ENCODE data around the gene DOK4.
"Not testable (repeated sequence)": the region's sequence is repeated elsewhere in the genome, so short reads cannot be mapped to it uniquely, and the experiment has no call there.

Gene DOK4

DNA sequence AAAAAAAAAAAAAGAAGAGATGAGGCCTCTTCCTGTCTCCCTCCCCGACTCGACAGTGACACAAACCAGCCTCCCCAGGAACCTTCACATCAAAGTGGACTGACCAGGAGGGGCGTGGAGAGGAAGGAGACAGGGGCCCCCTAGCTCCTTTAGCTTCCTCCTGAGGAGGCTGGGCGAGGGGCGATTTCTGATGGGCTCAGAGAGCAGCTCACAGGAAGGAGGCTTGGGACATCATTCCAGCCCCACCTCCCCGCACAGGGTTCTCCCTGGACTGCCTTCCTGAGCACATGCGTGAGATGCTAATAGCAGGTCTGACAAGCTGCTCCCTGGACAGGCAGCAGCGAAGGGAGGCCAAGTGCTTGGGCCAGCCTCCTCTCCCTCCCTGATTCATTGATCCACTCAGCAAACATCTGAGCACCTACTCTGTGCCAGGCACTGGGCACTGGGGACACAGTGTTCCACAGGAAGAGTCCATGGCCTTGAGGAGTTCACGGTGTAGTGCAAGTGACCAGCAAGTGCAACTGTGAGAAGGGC lies 14.4 kb upstream of the DOK4 start:
- DNase-seq = no peak

DNA sequence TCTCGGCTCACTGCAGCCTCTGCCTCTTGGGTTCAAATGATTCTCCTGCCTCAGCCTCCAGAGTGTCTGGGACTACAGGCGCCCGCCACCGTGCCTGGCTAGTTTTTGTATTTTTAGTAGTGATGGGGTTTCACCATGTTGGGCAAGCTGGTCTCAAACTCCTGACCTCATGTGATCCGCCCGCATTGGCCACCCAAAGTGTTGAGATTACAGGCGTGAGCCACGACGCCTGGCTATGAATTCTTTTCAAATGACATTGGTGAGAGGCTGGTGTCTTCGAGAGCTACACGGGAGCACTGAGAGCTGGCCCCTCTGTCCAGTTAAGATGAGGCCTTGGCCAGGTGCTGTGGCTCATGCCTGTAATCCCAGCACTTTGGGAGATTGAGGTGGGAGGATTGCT lies 13.6 kb upstream of the DOK4 start:
- not testable (repeated sequence) for DNase-seq

DNA sequence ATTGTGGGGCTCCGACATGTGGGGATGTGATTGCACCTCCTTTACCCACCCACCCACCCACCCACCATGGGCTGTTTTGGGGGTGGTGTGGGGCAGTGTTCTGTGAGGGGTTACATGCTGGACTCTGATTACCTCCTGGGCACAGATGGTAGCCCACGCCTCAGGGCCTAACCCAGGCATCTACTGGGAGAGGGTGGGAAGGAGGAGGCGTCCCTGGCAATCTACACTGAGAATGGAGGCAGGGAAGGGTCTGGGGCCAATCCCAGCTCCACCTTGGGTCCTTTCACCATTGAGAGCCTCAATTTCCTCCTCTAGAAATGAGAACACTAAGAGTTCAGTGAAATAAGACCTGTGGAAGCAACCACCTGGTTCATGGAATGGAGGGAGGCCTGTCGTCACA lies 11.7 kb upstream of the DOK4 start:
- no peak for DNase-seq

DNA sequence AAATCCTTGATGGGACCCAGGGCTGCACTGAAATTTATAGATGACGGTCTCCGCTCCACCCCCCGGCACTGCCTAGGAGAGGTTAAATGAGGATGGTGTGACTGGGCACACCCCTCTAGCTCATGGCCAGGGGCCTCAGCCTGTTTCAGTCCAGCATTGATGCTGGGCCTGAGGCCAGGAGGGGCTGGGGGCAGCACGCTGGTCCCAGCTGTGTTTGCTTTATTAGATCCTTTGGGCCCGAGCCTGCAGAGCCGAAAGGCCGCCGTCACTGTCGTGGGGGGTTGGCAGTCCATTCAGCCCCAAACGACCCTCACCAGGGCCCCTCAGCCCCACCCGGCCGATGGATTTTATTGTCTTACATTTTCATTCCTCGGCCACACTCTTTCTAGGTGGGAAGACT lies 10.8 kb upstream of the DOK4 start:
- DNase-seq = no peak

DNA sequence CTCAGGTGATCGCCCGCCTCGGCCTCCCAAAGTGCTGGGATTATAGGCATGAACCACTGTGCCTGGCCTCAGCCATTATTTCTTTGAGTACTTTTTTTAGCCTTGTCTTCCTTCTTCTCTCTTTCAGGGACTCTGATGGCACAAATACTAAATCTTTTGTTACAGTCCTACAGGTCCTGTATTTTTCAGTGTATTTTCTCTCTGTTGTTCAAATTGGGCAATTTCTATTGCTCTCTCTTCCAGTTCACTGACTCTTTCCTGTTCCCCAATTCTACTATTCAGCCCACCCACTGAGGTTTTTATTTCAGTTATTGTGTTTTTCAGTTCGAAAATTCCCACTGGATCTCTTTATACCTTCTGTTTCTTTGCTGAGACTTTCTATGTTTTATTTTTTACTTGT lies 7.5 kb upstream of the DOK4 start:
- no peak for DNase-seq

DNA sequence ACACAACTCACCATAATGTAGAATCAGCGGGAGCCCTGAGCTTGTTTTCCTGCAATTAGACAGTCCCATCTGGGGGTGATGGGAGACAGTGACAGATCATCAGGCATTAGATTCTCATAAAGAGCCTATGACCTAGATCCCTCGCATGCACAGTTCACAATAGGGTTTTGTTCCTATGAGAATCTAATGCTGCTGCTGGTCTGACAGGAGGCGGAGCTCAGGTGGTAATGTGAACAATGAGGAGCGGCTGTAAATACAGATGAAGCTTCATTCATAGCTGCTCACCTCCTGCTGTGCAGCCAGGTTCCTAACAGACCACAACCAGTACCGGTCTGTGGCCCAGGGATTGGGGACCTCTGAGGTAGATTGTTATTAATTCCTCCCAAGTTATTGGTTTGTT lies 2.9 kb upstream of the DOK4 start:
- no peak for DNase-seq

DNA sequence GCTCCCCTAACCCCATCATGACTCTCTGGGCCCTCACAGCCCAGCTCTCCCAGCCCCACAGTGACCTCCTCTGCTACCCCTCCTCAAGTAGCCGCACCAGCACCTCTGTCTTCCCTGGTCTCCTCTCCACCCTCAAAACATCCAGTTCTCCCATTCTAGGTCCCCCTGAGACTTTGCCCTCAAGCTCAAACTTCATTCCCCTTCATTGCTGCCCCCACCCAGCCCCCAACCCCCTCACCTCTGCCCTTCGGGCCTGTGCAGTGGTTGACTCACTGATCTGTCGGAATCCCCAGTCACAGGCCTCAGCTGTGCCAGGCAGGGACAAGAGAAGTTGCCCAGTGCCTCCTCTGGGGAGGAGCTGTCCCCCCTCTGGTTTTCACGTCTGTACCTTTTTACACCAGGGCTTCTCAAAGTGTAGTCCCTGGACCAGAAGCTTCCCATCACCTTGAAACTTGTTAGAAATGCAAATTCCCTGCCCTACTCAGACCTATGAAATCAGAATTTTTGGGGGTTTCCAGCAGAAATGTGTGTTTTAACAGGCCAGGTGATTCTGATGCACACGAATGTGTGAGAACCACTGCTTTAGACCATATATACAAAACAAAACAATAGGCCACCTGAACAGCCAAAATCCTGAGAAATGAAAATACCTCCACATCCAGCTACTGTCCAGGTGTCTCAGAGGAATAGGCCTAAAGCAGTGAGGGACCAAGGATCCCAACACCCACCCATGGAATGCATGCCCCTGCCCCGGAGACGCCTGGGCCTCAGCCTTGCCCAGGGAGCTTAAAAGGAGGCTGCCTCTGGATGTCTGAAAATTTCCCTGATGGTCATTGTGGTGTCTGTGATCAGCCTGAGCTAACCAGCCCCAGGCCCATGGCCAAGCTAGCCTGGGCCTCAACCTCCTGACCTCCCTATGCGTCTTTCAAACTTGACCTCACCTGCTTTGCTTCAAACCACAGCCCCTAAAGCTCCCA lies 853 bp upstream of the DOK4 start:
- DNase-seq = no peak

DNA sequence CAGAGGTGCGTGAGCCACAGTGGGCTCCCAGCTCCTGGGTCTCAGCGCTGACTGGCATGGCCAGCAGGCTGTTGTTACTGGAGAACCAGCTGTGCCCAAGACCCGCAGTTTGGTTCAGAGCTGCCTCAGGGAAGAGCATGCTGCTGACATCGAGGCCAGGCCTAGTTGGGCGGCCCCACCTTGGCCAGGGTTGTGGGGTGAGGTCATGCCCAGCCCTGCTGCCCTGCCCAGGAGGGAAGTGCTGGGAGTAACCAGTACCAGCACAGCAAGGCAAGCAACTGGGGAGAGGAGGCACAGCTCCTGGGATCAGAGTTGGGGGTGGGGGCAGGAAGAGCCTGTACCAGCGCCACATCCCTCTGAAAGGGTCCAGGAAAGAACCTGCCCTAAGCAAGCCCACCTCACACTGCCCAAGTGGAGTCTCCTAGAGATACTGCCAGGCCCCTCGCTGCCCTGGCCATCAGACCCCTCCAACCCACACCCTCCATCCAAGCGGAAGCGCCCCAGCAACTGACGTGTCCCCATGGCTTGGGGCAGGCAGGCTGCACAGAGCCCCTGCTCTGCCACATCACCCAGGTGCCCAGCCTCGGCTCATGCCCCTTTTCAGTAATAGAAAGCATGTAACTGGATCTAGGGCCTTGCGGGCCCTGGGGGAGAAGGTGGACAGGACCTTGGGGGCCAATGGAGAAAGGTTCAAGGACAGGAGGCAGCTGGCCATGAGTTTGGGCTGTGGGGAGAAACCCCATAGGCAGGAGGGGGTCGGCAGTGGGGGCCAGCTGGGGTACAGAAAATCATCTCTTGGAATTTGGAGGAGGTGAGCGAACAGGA lies 990 bp downstream of the DOK4 start:
- no peak for DNase-seq

DNA sequence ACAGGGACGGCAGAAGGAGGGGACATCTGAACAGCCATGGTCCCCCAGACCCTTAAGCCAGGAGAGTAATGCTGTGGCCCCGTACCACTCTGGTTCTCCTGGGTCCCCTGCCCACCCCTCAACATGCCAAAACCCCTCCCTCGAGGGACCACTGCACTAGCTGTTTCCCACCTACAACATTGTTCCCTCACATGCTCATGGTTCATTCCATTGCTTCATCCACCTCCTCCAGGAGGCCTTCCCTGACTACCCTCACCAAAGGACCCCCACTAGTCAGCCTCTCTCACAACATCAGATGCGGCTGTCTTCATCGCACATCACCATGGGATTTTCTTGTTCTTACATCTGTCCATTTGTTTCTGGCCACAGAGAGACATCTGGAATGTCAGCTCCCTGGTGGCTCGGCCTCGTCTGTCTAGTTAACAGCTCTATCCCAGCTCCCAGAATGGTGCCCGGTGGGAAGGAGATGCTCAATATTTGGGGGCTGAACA lies 1.7 kb downstream of the DOK4 start:
- DNase-seq = no peak

DNA sequence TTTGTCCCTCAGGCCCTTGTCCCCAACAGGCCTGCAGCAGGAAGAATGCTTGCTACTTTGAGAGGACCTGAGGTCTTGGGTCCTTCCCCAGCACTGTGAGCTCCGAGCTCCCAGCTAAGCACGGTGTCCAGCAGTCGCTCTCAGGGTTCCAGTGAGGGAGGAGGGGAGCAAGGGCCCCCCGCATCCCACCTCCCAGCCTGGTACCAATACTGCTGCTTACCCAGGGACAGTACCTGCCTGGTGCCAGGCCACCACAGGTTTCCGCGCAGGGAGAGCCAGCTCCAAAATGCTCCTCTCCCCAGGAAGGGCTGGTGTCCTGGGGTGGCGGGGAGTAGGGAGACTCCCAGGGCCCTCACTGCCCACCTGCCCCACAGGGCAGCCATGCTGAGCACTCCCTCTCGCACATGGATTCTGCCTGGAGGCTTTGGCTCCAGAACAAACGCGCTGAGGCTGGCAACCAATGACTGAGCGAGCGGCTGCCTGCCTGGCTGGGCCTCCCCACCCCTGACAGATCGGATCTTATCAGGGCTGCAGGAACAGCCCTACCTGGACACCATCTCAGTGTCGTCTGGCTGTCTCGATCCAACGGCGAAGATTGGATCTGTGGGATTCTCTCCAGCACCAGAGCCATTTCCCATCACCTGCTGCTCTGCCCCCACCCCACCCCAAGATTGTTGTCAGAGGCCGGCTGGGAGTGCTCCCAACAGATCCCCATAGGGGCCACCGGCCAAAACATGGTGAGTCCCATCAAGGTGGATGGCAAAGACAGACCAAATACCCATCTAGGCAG lies 2.4 kb downstream of the DOK4 start:
- DNase-seq = no peak

DNA sequence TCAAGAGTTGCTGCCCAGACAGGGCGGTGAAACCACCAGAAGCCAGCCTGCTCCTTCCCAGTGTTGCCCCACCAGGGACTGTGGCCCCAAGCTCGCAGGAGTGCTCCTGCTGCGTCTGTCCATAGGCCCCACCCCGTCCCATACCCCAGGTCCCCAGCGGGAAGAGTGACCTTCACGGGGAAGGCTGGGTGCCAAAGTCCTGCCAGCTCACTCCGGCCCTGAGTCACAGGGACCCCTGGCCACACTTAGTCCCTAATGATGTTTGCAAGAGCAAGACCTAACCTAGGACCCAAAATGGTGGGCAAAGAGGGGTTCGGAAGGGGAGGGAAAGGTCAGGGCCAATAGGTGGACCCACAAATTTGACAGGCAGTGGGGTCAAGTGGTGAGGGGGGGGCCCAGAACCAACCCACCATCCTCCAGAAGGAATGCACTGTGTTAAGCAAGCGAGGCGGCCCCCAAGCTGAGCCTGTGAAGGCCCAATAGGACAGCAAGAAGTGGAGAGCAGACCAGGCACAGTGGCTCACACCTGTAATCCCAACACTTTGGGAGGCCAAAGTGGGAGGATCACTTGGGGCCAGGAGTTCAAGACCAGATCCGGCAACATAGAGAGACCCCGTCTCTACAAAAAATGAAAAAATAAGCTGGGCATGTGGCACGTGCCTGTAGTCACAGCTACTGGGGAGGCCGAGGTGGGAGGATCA lies 3.3 kb downstream of the DOK4 start:
- DNase-seq = no peak

DNA sequence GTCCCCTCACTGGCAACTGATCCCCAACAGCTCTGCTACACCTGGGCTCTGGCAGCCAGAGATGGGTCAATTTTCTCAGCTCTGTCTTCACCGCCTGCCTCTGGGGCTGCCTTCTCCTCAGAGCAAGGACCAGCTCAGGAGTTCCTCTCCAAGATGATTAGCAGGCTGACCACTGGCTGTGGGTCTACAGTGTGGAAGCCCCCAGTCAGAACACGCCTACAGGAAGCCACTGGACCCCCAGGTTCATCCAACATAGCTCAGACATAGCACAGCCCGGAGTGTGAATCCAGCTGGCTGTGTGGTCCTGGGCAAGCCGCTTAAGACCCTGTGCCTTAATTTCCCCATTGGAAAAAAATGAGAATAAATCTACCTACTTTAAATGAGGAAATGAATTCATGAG lies 4.9 kb downstream of the DOK4 start:
- no peak for DNase-seq

DNA sequence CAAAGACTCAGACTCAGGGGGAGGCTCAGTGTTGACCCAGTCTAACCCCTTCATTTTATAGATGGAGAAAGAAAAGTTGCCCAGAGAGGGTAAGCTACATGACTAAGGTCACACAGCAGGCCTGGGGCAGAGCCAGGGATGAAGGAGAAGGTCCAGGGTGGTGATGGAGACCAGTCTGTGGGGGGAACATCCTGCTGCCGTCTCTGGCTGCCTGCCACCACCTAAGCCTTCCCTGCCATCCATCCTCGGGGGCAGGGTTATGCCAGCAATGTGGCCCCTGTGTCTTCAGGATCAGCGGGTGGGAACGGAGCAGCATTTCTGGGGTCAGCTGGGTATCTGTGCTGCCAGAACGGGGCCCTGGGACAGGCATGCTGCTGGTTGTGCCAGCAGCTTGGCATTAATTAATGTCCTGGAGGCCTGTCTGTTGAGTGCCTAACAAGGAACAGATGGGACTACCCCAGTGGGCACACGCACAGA lies 5.5 kb downstream of the DOK4 start:
- no peak for DNase-seq

DNA sequence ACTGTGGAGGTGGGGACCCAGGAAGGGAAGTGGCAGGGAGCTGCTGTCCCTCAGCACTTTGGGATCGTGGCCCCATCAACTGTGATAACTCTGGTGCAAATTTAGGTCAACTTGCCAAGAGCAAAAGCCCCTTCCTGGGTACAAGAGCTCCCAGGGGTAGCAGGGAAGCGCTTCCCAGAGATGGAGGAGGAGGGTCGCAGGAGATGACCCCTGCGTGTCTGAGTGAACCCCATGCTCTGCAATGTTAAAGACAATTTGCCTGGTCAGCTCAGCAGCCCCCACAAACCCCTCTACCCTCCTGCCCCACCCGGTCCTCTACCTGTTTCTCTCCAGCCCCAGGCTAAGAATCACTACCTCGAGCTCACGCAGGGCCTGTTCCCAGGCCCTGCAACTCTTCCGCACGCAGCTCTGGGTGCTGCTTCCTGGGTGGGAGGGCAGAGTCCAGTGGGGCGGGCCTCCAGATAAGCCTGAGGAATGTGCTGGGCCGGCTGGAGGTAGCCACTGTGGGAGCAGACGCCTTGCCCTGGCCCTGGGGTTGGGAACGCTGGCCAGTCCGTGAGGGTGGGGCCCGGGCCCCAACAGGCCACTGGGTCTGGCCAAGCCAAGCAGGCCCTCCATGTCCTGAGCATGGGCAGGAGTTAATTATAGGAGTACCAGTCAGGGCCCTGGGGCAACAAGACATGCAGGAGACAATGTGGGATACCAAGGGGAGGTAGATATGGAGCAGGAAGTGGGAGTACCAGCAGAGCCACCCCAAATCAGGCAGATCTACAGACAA lies 6.1 kb downstream of the DOK4 start:
- no peak for DNase-seq

DNA sequence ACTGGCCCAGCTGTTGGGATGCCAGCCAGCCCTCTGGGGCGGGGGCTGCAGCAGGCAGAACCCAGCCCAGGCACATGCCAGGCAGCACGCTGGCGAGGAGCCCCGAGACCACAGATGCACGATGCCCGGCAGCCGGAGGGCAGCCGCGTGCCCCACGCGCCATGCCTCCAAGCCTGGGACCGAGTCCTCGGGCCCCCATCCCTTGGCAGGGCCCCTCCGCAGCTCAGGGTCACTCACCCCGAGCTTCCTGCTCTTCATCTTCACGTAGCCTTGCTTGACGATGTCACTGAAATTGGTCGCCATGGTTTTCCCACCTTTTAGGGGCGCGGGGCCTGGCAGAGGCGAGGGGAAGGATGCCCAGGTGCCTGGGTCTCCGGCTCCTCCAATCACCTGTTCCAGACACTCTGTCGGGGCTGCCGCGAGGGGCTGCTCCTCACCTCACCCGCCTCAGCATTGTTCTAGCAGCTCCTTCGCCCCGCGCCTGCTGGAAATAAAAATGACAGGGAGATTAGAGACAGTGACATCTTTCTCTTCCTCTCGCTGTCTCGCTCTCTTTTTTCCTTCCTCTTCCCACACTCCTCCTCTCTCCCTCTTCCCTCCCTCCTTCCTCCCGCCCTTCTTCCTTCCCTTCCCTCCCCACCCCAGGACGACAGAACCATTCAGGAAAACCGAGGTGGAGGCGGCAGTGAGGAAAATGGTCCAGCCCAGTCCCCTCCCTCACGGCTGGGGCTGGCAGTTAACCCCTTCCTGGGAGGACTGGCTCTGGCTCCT lies 6.9 kb downstream of the DOK4 start:
- no peak for DNase-seq

DNA sequence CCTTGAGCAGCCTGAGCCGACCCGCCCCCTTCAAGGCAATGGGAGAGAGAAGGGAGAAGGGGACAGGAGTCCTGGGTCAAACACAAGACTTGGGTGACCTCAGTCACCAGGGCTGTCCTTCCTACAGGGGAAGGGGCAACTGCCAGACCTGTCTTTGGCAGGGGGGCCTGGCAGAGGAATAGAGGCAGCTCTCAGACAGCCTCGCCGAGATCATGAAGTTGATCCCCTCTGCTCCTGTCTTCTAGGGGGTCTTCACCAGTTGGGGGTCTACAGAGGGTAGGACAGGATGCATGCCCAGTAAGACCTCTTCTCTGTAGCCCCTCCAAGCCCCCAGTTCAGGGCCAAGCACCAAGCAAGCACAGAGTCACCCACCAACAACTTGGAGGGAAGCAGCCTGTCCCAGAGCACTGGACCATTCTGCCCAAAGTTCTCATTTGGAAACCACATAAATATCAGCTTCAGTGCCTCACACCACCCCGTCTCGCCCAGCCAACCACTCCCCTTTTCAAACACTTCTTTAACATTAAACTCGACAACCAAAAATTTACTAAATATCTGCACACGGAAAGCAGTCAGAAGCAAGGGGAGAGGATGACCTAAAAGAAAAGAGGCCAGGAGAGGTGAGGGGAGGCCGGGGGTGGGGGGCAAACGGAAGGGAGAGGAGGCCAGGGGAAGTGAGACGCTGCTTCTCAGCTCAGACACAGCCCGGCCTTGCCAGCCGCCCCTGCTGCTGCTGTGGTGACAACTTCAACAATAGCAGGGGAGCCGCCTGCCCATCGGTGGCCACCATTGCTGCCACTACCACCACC lies 7.7 kb downstream of the DOK4 start:
- no peak for DNase-seq

DNA sequence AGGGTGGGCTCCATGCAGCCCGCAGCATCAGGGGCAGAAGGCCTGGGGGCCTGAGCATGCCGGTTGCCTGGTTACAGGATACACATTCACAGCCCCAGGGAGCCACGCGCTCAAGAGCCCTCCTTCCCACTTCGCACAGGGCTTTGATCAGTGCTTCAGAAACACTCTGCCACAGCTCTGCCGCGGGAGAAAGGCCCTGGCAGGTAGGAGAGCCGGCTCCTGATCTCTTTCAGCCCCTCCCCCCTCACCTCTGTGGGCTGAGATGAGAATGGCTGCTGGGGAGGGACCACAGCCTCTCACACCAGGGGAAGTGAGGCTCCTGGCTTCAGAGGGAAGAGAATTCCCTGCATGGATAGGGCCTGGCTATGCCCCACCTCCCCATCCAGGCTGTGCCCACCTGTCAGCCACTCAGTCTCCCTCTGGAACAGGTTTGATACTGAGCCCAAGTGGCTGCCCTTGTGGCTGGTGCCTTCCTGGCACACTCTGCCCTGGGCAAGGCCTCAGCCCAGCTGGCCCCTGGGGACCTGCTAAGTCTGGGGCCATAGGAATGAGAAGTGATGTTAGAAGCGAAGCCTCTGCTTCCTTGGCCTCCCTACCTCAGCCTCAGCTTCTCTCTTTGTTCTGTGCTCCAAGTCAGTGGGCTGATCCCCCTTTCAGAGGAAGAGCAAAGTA lies 8.6 kb downstream of the DOK4 start:
- DNase-seq = no peak

DNA sequence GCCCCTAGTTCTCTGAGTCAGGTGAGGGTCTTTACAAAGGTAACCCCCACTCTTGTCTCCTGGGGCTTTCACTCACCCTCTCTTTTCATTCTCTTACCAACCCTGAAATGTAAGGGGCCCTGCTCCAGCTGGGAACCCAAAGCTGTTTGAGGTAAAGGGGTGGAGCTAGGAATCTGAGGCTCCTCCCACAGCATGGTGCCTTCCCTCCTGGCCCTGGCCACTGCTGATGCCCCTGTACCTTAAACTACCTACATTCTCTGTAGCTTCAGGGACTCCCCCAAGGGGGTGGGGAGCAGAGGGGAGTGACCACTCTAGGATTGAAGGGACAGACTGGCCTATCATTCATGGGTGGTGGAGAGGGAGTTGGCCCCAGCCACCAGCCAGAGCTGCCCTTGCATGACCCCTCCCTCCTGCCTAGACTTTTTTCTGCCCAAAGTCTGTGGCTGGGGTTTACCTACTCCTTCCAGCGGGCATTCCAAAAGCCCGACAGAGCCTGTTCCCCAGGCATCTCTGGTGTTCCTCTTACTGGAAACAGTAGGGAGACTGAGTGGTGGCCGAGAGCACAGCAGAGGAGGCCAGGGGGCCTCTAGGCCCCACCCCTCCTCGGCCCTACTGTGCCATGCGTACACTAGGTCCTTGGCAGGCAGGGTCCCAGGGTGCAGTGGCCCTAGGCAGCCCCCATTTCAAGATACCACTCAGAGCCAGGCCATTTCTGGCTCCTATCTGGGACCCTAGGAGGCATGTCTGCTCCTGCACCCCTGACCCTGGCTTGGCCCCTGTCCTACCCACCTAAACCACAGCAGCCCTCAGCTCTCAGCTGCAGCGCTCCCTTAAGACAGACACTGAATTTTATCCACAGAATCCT lies 9.5 kb downstream of the DOK4 start:
- no peak for DNase-seq
